HG03342 (cell line): ENCODE results near the gene ADAMTS17.

Experiments
- ATAC-seq: cut with Tn5 transposase; IDR thresholded peaks from one replicate; pipeline ENCODE4 v1.9.1; 2021; ENCODE audit warnings: mild to moderate bottlenecking, moderate library complexity; ENCODE audit not compliant: unreplicated experiment

The ADAMTS17 gene

DNA sequence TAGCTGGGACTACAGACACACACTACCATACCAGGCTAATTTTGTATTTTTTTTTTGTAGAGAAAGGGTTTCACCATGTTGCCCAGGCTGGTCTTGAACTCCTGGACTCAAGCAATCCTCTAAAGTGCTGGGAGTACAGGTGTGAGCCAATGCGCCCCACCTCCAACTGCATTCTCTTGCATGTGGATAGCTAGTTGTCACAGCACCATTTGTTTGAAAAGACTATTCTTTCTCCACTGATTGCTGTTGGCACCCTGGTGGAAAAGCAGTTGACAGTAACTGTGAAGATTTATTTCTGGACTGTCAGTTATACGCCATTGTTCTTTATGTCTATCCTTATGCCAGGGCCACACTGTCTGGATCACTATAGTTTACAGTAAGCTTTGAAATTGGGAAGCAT lies 303.9 kb downstream of the ADAMTS17 start:
- ATAC-seq = no peak

GRCh38 chr15:100036015-100036414 lies 305.8 kb downstream of the ADAMTS17 start:
- no peak for ATAC-seq

DNA sequence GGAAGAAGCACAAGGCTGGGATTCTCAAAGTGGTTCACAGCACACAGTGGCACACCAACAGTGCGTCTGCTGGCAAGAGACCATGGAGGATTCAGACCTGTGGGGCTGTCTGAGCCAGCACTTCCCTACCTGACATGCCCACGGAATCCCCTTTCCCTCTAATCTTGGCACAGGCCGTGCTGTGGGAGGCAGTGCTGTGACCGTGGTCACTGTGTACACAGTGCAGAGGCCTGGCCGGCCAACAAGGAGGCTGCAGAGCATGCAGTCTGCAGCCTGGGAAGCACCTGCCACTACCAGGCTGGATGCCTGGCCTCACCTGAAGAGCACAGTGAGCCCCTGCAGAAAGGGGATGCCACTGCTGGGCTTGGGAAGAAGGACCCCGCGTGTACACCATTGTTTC lies 307.6 kb downstream of the ADAMTS17 start:
- ATAC-seq = no peak

- no peak for ATAC-seq
Measured at GRCh38 chr15:100033140-100033857, 308.5 kb downstream of the ADAMTS17 start.

GRCh38 chr15:100032358-100033085 lies 309.3 kb downstream of the ADAMTS17 start:
- ATAC-seq = no peak

DNA sequence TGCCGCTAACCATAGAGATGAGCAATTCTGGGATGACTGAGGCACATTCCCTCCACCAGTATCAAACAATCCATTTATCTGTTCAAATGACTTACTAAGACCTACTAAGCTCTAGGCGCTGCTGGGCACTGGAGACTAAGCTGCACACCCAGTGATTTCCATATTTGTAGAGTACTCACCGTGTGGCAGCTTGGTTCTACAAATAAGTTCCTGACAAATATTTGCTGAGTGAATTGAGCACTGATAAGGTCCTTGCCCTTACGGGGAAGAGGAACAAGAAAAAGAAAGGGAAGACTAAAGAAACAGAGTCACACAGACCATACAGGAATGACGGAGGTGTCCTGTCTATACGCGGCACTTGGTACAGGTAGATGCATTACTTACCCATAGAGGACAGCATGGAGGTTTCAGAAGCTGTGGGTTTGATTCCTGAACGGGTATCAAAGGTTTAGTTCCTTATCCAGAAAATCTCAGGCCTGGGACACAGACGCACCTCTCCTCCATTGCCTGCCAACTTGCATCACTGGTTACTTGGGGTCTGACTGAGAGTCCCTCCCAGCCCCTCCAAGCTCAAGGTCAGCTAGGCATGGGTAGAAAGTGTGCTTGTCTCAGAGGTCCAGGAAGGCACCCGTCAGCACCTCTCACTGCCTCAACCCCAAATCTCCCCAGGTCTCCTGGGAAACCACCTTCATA lies 310.0 kb downstream of the ADAMTS17 start:
- no peak for ATAC-seq

DNA sequence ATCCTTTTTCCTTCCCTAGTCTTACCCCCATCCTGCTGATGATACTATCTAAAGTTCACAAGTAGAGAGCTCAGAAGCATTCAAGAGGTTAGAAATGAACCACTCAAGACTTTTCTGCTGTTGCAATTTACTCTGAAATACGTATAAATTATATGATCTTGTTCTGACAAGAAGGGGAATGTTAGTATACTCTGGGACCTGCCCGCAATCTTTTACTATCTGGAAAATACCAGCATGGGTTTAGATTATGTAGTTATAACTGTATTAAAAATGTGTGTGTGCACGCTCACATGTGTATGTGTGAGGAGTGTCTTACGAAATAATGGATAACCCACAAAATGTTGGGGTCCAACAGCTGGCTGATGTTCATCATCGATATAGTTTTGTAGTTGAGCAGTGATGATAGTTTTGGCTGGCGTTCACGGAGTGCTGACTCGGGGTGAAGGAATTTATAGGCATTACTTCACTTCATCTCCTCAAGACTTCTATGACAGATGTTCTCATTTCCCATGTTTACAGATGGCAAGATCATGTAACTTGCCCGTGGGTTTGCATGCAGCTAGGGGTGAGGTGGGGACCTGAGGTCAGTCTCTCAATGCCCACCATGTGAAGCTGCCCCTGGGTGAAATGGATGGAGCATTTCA lies 311.1 kb downstream of the ADAMTS17 start:
- ATAC-seq = no peak

DNA sequence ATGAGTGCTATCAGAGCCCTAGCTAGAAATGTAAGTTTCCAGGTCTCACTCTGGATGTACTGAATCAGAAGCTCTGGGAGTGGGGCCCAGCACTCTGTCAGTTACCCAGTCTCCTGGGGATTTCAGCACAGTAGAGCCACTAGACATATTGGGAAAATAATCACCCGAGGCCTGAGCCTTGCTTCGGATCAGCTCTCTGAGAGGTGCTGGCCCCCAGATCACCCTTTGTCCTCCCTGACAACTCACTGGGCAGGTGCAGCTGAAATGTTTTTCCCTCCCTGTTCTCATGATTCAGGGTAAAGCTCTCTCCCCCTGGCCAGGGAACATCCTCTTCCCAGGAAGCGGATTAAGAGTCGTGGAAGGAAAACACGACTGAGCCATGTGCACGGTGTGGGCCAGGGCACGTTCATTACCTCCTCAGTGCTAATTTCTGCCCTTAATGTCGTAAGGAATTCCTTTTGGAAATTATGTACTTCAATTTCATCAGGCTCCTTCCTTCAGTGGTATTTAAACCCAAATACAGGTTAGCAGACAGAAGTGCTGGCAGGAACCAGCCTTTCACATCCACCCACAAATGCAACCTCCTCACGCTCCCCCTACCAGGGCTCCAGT lies 311.8 kb downstream of the ADAMTS17 start:
- no peak for ATAC-seq

DNA sequence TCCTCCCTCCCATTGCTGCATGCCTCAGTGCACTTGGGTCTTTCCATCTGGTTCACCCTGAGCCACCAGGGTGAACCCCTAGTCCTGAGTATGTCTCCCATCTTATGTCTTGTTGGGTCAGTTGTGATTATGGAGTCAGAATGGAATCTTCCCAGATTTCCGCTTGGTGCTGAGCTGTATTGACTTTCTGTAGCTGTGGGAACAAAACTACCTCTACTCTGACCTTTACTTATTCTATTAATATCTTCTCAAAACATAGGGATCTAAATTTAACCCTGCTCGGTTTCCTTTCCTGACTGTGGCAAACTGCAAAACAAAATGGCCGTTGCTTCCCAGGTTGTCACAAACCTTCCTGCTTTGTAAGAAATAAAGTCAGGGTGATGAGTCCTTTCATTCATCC lies 312.7 kb downstream of the ADAMTS17 start:
- no peak for ATAC-seq

GRCh38 chr15:100026041-100026440 lies 315.7 kb downstream of the ADAMTS17 start:
- no peak for ATAC-seq

DNA sequence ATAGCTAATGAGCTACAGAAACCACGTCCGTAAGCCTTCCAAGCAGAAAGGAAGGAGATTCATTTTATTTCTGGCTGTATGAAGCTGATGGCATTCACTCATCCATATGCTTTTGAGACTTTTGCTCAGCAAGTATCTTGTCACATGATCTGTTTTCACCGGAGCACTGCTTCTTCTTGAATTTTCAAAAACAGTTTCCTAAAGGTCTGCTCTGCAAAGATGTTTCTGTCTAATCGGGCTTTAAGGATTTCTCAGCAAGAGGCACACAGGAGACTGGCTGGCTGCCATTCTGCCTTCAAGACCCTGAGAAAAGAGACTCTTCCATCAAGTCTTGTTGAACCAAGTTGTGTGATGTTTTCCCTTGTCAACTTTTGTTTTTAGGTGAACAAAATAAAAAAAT lies 319.0 kb downstream of the ADAMTS17 start:
- ATAC-seq = no peak

- no peak for ATAC-seq
Measured at GRCh38 chr15:100022391-100022790, 319.4 kb downstream of the ADAMTS17 start.

GRCh38 chr15:100021653-100022052 lies 320.1 kb downstream of the ADAMTS17 start:
- ATAC-seq = no peak

GRCh38 chr15:100020614-100021013 lies 321.2 kb downstream of the ADAMTS17 start:
- no peak for ATAC-seq

DNA sequence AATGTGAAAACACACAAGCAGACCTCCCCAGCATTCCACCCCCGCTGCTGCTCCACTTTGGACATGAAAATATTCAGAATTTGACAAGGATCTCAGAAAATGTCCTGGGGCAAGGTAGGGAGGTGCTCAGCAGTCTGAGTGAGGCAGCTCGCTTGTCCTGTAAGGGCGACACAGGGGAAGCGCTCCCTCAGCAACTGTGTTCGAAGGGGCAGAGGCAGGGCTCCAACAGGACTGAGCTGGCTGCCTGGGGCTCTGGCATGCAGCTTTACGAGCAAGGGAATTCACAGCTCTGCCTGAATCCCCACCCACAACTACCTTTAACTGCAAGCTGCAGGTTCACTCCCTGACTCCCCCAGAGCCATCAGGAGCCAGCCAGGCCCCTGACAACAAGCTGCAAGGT lies 321.6 kb downstream of the ADAMTS17 start:
- no peak for ATAC-seq

DNA sequence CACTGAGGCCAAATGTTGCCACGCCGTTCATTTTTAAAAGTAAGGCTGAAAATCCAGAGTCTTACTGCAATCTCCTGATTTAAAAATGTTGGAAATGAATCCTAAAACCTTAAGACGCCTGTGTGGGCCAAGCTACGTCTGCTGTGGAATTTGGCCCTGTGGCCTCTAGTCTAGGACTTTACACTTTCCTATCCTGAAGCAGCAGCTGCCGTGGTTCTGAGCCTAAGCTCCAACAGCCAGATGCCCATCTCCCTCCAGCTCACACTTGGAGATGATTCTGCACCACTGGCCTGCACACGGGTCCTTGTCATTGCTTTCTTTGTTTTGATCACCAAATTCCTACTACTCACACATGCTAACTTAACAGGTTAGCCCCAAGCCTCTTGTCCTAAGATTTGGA lies 322.2 kb downstream of the ADAMTS17 start:
- ATAC-seq = no peak

DNA sequence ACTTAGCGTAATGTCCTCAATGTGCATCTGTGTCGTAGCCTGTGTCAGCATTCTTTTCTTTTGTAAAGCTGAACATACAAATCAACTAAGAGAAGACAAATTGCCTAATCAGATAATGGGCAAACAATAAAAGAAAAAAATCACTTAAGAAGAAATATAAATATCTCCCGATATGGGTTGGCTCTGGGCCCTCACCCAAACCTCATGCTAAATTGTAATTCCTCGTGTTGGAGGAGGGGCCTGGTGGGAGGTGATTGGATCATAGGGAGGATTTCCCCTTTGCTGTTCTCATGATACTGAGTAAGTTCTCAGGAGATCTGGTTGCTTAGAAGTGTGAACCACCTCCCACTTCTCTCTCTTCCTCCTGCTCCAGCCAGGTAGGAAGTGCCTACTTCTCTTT lies 323.6 kb downstream of the ADAMTS17 start:
- no peak for ATAC-seq

GRCh38 chr15:100017140-100017539 lies 324.6 kb downstream of the ADAMTS17 start:
- no peak for ATAC-seq

- ATAC-seq = no peak
Measured at GRCh38 chr15:100016632-100017031, 325.1 kb downstream of the ADAMTS17 start.

DNA sequence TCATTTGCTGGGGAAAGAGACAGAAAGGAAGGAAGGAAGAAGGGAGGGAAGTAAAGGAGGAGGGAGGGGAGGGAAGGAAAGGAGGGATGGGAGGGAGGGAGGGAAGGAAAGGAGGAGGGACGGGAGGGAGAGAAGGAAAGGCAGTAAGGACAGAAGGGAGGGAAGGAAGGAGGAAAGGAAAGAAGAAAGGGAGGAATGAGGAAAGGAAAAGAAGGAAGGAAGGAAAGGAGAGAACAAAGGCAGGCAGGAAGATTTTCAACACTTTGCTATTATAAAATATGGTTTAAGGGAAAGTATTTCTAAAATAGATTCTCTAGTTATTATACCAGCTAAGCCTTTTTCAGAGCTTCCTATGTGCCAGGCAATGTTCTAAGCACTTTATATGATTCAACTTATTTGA lies 330.5 kb downstream of the ADAMTS17 start:
- no peak for ATAC-seq

- no peak for ATAC-seq
Measured at GRCh38 chr15:100009372-100009771, 332.4 kb downstream of the ADAMTS17 start.
